Progenitor cell of endocrine pancreas (in vitro differentiated cells): Measurements from ENCODE around the gene ASCC3. TPM values are rescaled to one million over a fixed set of nuclear protein-coding genes. Genes with fewer than 3 reads are reported as not detected.

Experiments
- DNase-seq: peaks from one replicate; pipeline ENCODE4 v3.0.0; 2021; ENCODE audit warnings: low spot score; ENCODE audit not compliant: unreplicated experiment
- H3K27ac Mint-ChIP-seq: 2 replicates; pipeline ENCODE4 v1.8.0; 2021; ENCODE audit warnings: mild to moderate bottlenecking, moderate library complexity, mixed read lengths
- H3K27me3 Mint-ChIP-seq: 2 replicates; pipeline ENCODE4 v1.8.0; 2021; ENCODE audit warnings: mixed read lengths
- H3K36me3 Mint-ChIP-seq: 2 replicates; pipeline ENCODE4 v1.8.0; 2022; ENCODE audit warnings: mixed read lengths; ENCODE audit not compliant: insufficient read depth
- H3K4me1 Mint-ChIP-seq: 2 replicates; pipeline ENCODE4 v1.8.0; 2021; ENCODE audit warnings: low read depth, mixed read lengths
- H3K4me3 Mint-ChIP-seq: 2 replicates; pipeline ENCODE4 v1.8.0; 2021; ENCODE audit warnings: low read depth, mild to moderate bottlenecking, moderate library complexity, mixed read lengths
- H3K9me3 Mint-ChIP-seq: 2 replicates; pipeline ENCODE4 v1.8.0; 2021; ENCODE audit warnings: low read depth, mixed read lengths
- CTCF ChIP-seq: fragments of 200-600 bp; sonication (generic); IDR thresholded peaks from one replicate; pipeline ENCODE4 v1.5.0; 2021; ENCODE audit warnings: antibody characterized with exemption, mild to moderate bottlenecking; ENCODE audit not compliant: unreplicated experiment
- total RNA-seq: library from RNA; stranded (reverse); gene quantifications from 2 replicates; pipeline ENCODE4 v1.2.1, GENCODE V29; 2021

ASCC3 gene
- total RNA-seq, 1 donor from 2014 or later: 36.6 TPM

- no peak for DNase-seq
- H3K27me3 Mint-ChIP-seq: no peaks in the 10 kb centered on the region
- H3K27ac Mint-ChIP-seq: no peak overlapping the region
- H3K36me3 Mint-ChIP-seq: no peaks in the 10 kb centered on the region
- no peaks in the 10 kb centered on the region for H3K9me3 Mint-ChIP-seq
- H3K4me3 Mint-ChIP-seq: no peak overlapping the region
- TF ChIP-seq CTCF: peak; percentile 33
- H3K4me1 Mint-ChIP-seq: peaks cover 2% of the 10 kb centered on the region
These were observed 203.1 kb downstream of the ASCC3 start for GRCh38 chr6:100678027-100678426.

GRCh38 chr6:100677240-100677639, 203.9 kb downstream of the ASCC3 start:
- H3K27ac Mint-ChIP-seq: no peak overlapping the region
- no peaks in the 10 kb centered on the region for H3K9me3 Mint-ChIP-seq
- peaks cover 2% of the 10 kb centered on the region for H3K4me1 Mint-ChIP-seq
- no peaks in the 10 kb centered on the region for H3K36me3 Mint-ChIP-seq
- no peak overlapping the region for H3K4me3 Mint-ChIP-seq
- no peaks in the 10 kb centered on the region for H3K27me3 Mint-ChIP-seq
- no peak for TF ChIP-seq CTCF
- DNase-seq: no peak

- TF ChIP-seq CTCF: no peak
- Mint-ChIP-seq H3K4me1 (peaks cover 2% of the 10 kb centered on the region), H3K27me3 (no peaks in the 10 kb centered on the region), H3K4me3 (no peak overlapping the region), H3K27ac (no peak overlapping the region), H3K36me3 (peaks cover 3% of the 10 kb centered on the region), H3K9me3 (peaks cover 6% of the 10 kb centered on the region)
- no peak for DNase-seq
These were observed 207.5 kb downstream of the ASCC3 start for GRCh38 chr6:100673641-100674040.

- H3K4me1 Mint-ChIP-seq: peaks cover 5% of the 10 kb centered on the region
- no peaks in the 10 kb centered on the region for H3K27me3 Mint-ChIP-seq
- no peak for DNase-seq
- H3K36me3 Mint-ChIP-seq: peaks cover 3% of the 10 kb centered on the region
- TF ChIP-seq CTCF: no peak
- peaks cover 6% of the 10 kb centered on the region for H3K9me3 Mint-ChIP-seq
- no peak overlapping the region for H3K27ac Mint-ChIP-seq
- H3K4me3 Mint-ChIP-seq: no peak overlapping the region
These were observed 209.4 kb downstream of the ASCC3 start for GRCh38 chr6:100671740-100672139.

GRCh38 chr6:100670056-100670455, 211.1 kb downstream of the ASCC3 start:
- DNase-seq: no peak
- Mint-ChIP-seq H3K4me3 (no peak overlapping the region), H3K9me3 (peaks cover 6% of the 10 kb centered on the region), H3K36me3 (peaks cover 3% of the 10 kb centered on the region), H3K4me1 (peaks cover 5% of the 10 kb centered on the region), H3K27ac (no peak overlapping the region), H3K27me3 (no peaks in the 10 kb centered on the region)
- no peak for TF ChIP-seq CTCF
